Fibroblast of villous mesenchyme (primary cell): ENCODE results near the gene CD6. TPM values are rescaled to one million over a fixed set of nuclear protein-coding genes. Genes with fewer than 3 reads are reported as not detected.

Experiments used
- DNase-seq: peaks from one replicate; pipeline ENCODE4 v3.0.0-alpha.2; 2010; ENCODE audit warnings: low read depth
- H3K4me3 ChIP-seq: 2 replicates; pipeline ENCODE4 v1.5.1; 2011; ENCODE audit warnings: low read depth, mild to moderate bottlenecking, low read length
- total RNA-seq: library from RNA; depleted of rRNA; stranded (reverse); fragments of >200 nt; gene quantifications from 2 replicates; pipeline ENCODE4 v1.2.3, GENCODE V29; 2012
- TF ChIP-seq, protein P1 (sequence below): IDR thresholded peaks from 2 replicates; pipeline ENCODE4 v1.5.1; 2012; ENCODE audit warnings: low read depth, mild to moderate bottlenecking, low read length; ENCODE audit not compliant: insufficient read depth

CD6 gene
- total RNA-seq, 1 donor = not detected

DNA sequence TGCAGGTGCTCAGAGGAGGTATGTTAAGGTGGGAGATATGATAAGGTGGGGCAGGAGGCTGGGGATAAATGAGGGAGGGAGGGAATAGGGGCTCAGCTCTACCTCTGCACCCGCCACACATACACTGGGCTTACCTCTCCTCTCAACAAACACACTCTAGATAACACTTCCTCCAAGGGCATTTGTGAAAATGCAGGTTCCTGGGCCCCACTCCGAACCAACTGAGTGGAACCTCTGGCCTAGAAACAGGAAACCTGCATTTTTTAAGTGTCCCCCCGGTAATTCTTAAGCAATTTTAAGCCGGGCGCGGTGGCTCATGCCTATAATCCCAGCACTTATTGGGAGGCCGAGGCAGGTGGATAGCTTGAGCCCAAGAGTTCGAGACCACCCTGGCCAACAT, 84.3 kb downstream of the CD6 start:
- no peak for DNase-seq
- TF ChIP-seq, protein P1, sequence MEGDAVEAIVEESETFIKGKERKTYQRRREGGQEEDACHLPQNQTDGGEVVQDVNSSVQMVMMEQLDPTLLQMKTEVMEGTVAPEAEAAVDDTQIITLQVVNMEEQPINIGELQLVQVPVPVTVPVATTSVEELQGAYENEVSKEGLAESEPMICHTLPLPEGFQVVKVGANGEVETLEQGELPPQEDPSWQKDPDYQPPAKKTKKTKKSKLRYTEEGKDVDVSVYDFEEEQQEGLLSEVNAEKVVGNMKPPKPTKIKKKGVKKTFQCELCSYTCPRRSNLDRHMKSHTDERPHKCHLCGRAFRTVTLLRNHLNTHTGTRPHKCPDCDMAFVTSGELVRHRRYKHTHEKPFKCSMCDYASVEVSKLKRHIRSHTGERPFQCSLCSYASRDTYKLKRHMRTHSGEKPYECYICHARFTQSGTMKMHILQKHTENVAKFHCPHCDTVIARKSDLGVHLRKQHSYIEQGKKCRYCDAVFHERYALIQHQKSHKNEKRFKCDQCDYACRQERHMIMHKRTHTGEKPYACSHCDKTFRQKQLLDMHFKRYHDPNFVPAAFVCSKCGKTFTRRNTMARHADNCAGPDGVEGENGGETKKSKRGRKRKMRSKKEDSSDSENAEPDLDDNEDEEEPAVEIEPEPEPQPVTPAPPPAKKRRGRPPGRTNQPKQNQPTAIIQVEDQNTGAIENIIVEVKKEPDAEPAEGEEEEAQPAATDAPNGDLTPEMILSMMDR = no peak
- no peak overlapping the region for H3K4me3 ChIP-seq

DNA sequence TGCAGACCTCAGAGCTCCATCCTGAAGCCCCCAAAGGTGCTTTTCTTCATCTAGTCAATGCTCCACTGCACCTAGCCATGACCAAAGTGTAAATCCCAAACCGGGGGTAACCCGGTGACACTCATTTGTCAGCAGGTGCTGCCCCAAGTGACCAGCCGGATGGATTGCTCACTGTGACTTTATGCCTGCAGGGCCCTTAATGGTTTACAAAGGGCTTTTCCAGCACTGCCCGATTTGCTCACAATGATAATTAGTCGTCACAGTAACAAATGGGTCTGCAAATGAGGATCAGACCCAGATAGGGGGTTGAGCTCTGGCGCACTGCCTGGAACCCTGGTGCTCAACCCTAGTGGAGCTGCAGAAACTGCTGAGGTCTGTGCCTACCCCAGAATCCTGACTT, 85.1 kb downstream of the CD6 start:
- TF ChIP-seq, protein P1 = no peak
- no peak for DNase-seq
- no peak overlapping the region for H3K4me3 ChIP-seq

DNA sequence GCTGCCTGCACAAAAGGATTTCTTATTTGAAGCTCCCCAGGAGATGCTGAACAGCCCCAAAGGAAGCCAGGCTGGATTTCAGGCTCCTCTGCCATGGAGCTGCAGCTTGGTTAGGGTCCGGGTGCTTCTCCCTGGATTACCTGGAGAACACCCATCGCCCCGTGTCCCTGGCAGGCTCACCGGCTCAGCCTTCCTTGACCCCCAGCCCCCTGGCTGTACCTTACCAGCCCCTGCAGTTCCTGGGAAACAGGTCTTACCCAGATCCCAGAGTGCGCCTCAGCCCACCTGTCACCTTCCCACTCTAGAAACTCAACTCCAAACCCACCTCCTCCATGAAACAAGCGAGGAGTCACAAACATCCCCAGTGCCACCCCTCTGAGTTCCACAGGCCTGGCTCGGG, 85.5 kb downstream of the CD6 start:
- no peak overlapping the region for H3K4me3 ChIP-seq
- TF ChIP-seq, protein P1 = no peak
- no peak for DNase-seq

DNA sequence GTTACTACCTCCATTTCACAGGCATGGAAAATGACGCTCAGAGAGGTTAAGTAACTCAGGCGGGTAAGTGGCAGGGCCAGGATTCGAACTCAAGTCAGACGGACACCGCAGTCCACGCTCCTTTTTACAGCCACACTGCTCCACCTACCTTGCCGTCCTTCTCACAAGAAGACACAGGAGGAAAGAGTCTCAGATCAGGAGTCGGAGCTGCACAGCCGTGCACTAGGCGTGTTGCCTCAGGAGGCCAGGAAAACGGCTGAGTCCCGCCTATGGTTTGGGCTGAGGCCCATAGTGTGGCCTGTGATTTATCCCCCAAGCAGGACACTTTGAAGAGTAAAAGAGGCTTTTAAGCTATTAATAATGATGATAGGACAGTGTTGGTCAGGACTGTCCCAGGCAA, 86.1 kb downstream of the CD6 start:
- H3K4me3 ChIP-seq = no peak overlapping the region
- TF ChIP-seq, protein P1 = no peak
- DNase-seq = no peak

DNA sequence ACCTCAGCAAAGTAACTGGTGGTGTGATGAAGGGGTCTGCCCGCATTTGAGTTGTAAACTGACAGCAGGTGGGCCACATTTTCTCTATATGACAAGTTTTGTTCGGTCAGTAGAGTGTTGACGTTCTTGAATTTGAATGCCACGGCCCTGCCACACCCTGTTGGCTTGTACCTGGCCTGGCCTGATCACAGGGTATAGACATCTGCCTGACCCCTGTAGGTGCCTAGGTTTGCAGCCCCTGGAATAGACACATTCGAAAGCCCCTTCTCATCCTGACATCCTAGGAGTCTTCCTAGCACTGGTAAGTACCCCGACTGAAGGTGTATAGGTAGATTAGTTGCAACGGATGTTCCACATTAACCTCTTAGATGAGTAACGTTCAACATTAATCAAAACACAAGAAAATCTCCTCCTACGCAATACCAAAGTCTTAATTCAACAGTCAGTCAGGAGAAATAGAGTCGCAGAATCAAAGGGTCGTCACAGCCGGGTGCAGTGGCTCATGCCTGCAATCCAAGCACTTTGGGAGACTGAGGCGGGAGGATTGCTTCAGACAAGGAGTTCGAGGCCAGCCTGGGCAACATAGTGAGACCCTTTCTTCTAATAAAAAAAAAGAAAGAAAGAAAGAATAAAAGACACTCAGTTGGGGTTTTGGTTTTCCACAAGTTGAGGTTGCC, 87.2 kb downstream of the CD6 start:
- TF ChIP-seq, protein P1 = no peak
- no peak for DNase-seq
- H3K4me3 ChIP-seq = no peak overlapping the region

DNA sequence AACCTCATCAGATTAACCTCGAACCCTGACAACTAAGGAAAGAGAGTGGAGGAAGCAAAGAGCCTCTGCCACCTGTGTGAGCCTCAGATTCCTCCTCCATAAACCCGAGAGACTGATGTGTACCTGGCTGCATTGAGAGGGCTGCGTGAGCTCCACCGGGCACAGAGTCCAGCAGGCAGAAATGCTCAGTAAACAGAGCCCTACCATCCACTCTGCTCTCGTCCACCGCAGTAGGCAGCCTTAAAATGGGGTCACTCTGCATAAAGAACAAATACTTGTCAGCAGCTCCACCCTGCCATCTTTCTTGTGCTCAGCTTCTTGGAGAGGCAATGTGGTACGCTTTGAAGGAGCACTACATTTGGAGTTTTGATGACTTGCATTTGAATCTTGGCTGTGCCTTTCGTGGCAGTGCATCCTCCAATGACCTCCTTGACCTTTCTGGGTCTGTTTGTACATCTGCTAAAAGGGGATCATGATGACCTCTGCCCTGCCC, 87.8 kb downstream of the CD6 start:
- DNase-seq = no peak
- TF ChIP-seq, protein P1 = no peak
- no peak overlapping the region for H3K4me3 ChIP-seq

DNA sequence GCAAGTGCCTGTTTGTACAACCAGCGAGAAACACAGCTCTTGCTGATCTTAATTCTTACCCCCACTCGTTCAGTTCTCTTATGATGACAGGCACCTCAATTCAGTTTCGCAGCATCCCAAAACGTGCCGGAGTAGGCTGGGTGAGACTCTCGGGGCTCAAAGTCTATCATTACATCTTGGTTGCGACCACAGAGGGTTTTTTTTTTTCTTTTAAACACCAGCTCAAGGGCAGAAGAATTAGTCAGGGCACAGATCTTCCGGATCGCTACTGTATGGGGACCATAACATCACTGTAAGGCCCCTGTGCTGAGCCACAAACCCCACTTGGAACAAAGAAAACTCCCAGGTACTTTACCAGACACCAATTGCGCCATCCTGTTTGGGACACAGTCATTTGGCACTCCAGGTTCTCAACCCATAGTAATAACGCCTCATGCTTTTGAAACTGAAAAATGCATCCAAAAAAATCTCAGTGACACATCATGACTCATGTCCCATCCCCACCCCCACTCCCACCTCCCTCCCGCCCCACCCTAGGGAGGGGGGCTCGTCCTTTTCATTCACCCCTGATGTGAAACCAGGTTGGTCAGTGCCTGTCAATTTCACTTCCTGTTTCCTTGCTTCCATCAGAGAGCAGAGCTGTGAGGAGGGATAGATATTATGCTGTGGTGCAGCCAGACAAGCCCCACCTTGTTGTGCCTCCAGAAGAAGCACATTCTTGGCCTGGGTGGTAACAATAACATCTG, 89.8 kb downstream of the CD6 start:
- TF ChIP-seq, protein P1 = no peak
- DNase-seq = no peak
- H3K4me3 ChIP-seq = no peak overlapping the region
